ENCODE results near the gene LRRD1.

The LRRD1 gene

DNA sequence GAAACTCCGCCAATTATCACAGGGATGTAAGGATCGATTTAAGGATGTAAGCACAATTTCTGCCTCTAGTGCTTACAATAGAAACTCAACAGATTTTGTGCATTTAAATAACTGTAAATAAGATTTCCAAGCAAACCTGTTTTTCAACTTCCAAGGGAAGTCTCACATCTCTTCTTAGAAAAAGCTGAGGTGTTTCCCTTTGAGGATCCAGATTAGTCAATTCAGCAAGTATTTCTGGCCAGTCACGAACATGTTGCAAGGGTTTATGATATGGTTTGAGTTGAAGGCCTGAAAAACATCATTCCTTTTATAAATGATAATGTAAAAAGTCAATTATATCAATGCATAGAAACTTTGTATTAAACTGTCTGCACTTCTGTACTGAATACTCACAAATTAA is 42.8 kb upstream of the LRRD1 start:
- H2AFZ ChIP-seq (ENCODE audit: low read depth, low read length): no peak overlapping the region
- H3K79me2 ChIP-seq (ENCODE audit: low read length): no peaks in the 10 kb centered on the region
- no peak overlapping the region for H3K9ac ChIP-seq (ENCODE audit: low read length)
- no peaks in the 10 kb centered on the region for H3K4me1 ChIP-seq (ENCODE audit: low read length)
- peaks cover 29% of the 10 kb centered on the region for H3K36me3 ChIP-seq (replicated peaks; ENCODE audit: low read depth, low read length)
- no peaks in the 10 kb centered on the region for H4K20me1 ChIP-seq (ENCODE audit: insufficient read depth, low read length)
- H3K27ac ChIP-seq (ENCODE audit: low read length): no peak overlapping the region
- no peaks in the 10 kb centered on the region for H3K27me3 ChIP-seq (ENCODE audit: low read depth, low read length)
- no peak for TF ChIP-seq EZH2phosphoT487 (IDR thresholded peaks at IDR 0.05; ENCODE audit: low read depth)
- TF ChIP-seq, protein P1, sequence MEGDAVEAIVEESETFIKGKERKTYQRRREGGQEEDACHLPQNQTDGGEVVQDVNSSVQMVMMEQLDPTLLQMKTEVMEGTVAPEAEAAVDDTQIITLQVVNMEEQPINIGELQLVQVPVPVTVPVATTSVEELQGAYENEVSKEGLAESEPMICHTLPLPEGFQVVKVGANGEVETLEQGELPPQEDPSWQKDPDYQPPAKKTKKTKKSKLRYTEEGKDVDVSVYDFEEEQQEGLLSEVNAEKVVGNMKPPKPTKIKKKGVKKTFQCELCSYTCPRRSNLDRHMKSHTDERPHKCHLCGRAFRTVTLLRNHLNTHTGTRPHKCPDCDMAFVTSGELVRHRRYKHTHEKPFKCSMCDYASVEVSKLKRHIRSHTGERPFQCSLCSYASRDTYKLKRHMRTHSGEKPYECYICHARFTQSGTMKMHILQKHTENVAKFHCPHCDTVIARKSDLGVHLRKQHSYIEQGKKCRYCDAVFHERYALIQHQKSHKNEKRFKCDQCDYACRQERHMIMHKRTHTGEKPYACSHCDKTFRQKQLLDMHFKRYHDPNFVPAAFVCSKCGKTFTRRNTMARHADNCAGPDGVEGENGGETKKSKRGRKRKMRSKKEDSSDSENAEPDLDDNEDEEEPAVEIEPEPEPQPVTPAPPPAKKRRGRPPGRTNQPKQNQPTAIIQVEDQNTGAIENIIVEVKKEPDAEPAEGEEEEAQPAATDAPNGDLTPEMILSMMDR (IDR thresholded peaks at IDR 0.05; ENCODE audit: low read depth, low read length): no peak
- H3K4me3 ChIP-seq (ENCODE audit: low read length): no peak overlapping the region
- no peaks in the 10 kb centered on the region for H3K9me3 ChIP-seq (ENCODE audit: insufficient read depth, low read length)
- no peak overlapping the region for H3K4me2 ChIP-seq (ENCODE audit: low read length)

DNA sequence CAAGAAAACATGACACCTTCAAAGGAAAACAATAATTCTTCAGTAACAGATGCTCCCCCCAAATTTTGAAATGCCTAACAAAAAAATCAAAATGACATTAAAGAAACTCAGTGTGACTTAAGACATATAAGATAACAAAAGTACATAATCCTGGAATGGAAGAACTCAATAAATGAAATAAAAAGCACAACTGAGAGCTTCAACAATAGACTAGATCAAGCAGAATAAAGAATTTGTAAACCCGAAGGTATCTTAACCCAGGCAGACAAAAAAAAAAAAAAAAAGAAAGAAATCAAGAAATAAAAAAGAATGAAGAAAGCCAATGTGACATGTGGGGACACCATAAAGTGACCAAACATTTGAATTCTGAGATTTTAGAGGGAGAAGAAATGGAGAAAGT is 27.7 kb upstream of the LRRD1 start:
- no peak overlapping the region for H3K9ac ChIP-seq (ENCODE audit: low read length)
- H4K20me1 ChIP-seq (ENCODE audit: insufficient read depth, low read length): no peaks in the 10 kb centered on the region
- H3K4me1 ChIP-seq (ENCODE audit: low read length): no peaks in the 10 kb centered on the region
- H2AFZ ChIP-seq (ENCODE audit: low read depth, low read length): no peak overlapping the region
- no peak for TF ChIP-seq EZH2phosphoT487 (IDR thresholded peaks at IDR 0.05; ENCODE audit: low read depth)
- TF ChIP-seq, protein P1 (IDR thresholded peaks at IDR 0.05; ENCODE audit: low read depth, low read length): no peak
- peaks cover 6% of the 10 kb centered on the region; the same call in 1 of the 2 replicates for H3K9me3 ChIP-seq (ENCODE audit: insufficient read depth, low read length)
- no peak overlapping the region for H3K4me2 ChIP-seq (ENCODE audit: low read length)
- no peak overlapping the region for H3K4me3 ChIP-seq (ENCODE audit: low read length)
- H3K79me2 ChIP-seq (ENCODE audit: low read length): no peaks in the 10 kb centered on the region
- no peak overlapping the region for H3K27ac ChIP-seq (ENCODE audit: low read length)
- no peaks in the 10 kb centered on the region for H3K27me3 ChIP-seq (ENCODE audit: low read depth, low read length)
- peaks cover 64% of the 10 kb centered on the region for H3K36me3 ChIP-seq (replicated peaks; ENCODE audit: low read depth, low read length)

DNA sequence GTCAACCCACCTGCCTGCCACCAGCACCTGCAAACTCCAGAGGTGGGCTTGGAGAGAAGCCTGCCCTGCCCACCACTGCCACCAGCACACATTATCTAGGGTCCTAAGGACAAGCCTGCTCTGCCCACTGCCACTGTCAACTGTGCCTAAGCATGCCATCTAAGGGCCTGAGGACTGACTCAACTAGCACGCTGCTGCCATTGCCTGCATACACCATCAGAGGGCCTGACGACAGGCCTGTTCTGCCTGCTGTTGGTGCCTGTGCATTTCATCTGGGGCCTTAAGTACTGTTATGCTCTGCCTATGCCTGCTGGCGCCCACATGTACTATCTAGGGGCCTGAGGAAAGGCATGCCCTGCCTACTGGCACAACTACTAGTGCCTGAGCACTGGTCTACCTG is 27.0 kb upstream of the LRRD1 start:
- no peaks in the 10 kb centered on the region for H3K27me3 ChIP-seq (ENCODE audit: low read depth, low read length)
- H2AFZ ChIP-seq (ENCODE audit: low read depth, low read length): no peak overlapping the region
- no peak for TF ChIP-seq EZH2phosphoT487 (IDR thresholded peaks at IDR 0.05; ENCODE audit: low read depth)
- TF ChIP-seq, protein P1 (IDR thresholded peaks at IDR 0.05; ENCODE audit: low read depth, low read length): no peak
- no peaks in the 10 kb centered on the region for H3K79me2 ChIP-seq (ENCODE audit: low read length)
- H3K27ac ChIP-seq (ENCODE audit: low read length): no peak overlapping the region
- H3K4me2 ChIP-seq (ENCODE audit: low read length): no peak overlapping the region
- peaks cover 63% of the 10 kb centered on the region for H3K36me3 ChIP-seq (replicated peaks; ENCODE audit: low read depth, low read length)
- H3K4me1 ChIP-seq (ENCODE audit: low read length): no peaks in the 10 kb centered on the region
- no peak overlapping the region for H3K9ac ChIP-seq (ENCODE audit: low read length)
- no peak overlapping the region for H3K4me3 ChIP-seq (ENCODE audit: low read length)
- H4K20me1 ChIP-seq (ENCODE audit: insufficient read depth, low read length): no peaks in the 10 kb centered on the region
- H3K9me3 ChIP-seq (ENCODE audit: insufficient read depth, low read length): peaks cover 6% of the 10 kb centered on the region; the same call in 1 of the 2 replicates

DNA sequence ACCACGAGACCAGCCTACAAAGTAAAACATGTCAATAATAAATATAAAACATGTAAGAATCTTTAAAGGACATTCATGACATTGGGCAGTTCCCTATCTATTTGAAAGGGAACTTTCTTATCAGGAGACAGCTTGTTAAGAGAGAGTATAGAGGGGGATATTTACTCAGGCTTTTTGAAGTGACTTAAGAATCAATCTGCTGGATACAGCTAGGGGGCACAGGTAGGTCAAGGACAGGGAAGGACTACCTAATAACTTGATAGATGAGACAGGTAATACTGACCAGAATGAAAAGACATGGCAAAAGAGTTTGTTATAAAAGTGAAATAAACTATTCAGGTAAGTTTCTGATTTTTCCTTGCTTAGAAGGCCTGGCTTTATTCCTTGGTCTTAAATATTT is 21.8 kb upstream of the LRRD1 start:
- no peaks in the 10 kb centered on the region for H3K79me2 ChIP-seq (ENCODE audit: low read length)
- H3K27me3 ChIP-seq (ENCODE audit: low read depth, low read length): no peaks in the 10 kb centered on the region
- H3K9ac ChIP-seq (ENCODE audit: low read length): no peak overlapping the region
- H3K4me3 ChIP-seq (ENCODE audit: low read length): no peak overlapping the region
- H3K4me2 ChIP-seq (ENCODE audit: low read length): no peak overlapping the region
- no peaks in the 10 kb centered on the region for H3K9me3 ChIP-seq (ENCODE audit: insufficient read depth, low read length)
- H2AFZ ChIP-seq (ENCODE audit: low read depth, low read length): no peak overlapping the region
- no peaks in the 10 kb centered on the region for H4K20me1 ChIP-seq (ENCODE audit: insufficient read depth, low read length)
- peaks cover 46% of the 10 kb centered on the region for H3K36me3 ChIP-seq (replicated peaks; ENCODE audit: low read depth, low read length)
- no peak for TF ChIP-seq EZH2phosphoT487 (IDR thresholded peaks at IDR 0.05; ENCODE audit: low read depth)
- TF ChIP-seq, protein P1 (IDR thresholded peaks at IDR 0.05; ENCODE audit: low read depth, low read length): peak; percentile 24
- no peaks in the 10 kb centered on the region for H3K4me1 ChIP-seq (ENCODE audit: low read length)
- no peak overlapping the region for H3K27ac ChIP-seq (ENCODE audit: low read length)
